ENCODE data around the gene ARL2.
"Not testable (repeated sequence)": the region's sequence is repeated elsewhere in the genome, so short reads cannot be mapped to it uniquely, and the experiment has no call there.

The ARL2 gene

DNA sequence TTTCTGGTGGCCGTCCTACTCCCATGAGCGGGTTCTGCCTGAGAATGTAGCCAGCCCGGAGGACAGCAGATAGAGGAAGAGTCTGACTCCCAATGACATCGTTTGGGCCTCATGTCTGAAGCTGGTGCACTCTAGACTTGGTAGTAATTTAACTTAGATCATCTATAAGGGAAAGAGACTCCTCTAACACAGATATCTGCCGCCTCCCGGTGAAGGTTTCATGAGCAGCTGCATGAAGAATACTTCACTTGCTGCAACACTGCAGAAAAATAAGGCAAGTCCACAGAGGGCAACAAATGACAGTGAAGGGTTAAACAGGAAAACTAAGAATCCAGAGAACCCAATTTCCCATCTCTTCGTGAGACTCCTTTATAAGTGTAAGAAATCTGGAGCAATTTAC lies 5.9 kb upstream of the ARL2 start:
- no peak for DNase-seq (ENCODE audit: low spot score)

GRCh38 chr11:65008873-65009272 lies 5.1 kb upstream of the ARL2 start:
- DNase-seq (ENCODE audit: low spot score), result no peak

- DNase-seq (ENCODE audit: low spot score), result peak; percentile 76
Observed at GRCh38 chr11:65013130-65013887, 651 bp upstream of the ARL2 start.

DNA sequence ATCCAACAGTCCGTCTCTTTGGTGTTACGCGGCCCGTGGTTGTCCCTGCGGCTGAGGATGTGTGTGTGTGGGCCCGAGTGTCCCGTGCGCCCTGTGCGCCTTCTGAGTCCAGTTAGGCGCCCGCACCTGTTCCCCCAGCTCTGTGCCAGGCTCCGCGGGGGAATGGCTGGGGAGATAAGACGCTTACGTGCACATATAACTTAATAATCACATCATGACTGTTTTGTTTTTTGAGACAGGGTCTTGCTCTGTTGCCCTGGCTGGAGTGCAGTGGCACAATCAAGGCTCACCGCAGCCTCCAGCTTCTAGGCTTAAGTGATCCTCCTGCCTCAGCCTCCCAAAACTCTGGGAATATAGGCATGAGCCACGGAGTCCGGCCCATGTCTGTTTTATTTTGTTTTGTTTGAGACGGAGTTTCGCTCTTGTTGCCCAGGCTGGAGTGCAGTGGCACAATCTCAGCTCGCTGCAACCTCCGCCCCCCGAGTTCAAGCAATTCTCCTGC lies 817 bp downstream of the ARL2 start:
- DNase-seq (ENCODE audit: low spot score), result no peak

GRCh38 chr11:65016705-65017104 lies 2.7 kb downstream of the ARL2 start:
- DNase-seq (ENCODE audit: low spot score), result no peak

DNA sequence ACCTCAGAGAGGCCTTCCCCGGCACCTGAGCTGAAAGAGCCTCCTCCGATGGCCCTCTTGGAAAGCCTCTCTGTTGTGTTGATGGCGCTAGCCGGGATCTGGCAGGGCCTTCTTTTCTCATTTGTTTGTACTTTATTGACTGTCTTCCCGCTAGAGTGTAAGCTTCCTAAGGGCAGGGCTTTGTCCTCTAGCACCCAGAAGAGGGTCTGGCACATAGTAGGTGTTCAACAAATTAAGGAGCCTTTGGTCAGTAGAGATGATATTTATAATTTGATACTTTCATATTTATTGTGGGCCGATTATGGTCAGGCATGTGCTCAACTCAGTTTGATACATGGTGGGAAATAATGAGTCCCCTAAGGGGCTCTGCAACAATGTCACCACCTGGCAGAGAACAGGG lies 4.0 kb downstream of the ARL2 start:
- no peak for DNase-seq (ENCODE audit: low spot score)

DNA sequence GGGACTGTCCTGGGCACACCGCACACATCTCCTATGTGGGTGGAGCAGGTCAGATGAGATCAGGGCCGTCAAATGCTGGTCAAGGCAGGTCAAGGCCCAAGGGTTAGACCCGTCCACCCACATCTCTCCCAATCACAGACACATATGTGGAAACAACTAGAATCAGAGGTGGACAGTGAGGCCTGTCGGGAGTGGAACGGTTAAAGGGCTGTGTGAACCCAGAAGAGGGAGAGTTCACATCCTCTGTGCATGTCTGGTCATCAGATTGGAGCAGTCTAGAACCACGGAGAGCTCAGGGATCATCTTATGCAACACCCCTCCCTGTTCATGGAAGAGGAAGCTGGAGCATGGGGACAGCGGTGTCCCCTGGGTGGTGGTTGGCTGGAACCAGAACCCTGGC lies 5.9 kb downstream of the ARL2 start:
- no peak for DNase-seq (ENCODE audit: low spot score)

- DNase-seq (ENCODE audit: low spot score), result no peak
Observed at GRCh38 chr11:65021003-65021402, 7.0 kb downstream of the ARL2 start.

GRCh38 chr11:65021509-65021908 lies 7.5 kb downstream of the ARL2 start:
- DNase-seq (ENCODE audit: low spot score), result no peak

DNA sequence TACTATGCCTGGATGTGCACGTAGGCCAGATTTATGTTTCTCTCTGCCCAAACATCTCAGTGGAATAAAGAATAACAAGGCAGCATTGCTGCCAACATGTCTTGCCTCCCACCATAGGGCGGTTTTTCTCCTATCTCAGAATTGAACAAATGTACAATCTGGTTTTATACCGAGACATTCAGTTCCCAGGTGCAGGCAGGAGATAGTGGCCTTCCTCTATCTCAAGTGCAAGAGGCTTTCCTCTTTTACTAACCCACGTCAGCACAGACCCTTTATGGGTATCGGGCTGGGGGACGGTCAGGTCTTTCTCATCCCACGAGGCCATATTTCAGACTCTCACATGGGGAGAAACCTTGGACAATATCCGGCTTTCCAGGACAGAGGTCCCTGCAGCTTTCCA lies 9.5 kb downstream of the ARL2 start:
- DNase-seq (ENCODE audit: low spot score), result not testable (repeated sequence)

DNA sequence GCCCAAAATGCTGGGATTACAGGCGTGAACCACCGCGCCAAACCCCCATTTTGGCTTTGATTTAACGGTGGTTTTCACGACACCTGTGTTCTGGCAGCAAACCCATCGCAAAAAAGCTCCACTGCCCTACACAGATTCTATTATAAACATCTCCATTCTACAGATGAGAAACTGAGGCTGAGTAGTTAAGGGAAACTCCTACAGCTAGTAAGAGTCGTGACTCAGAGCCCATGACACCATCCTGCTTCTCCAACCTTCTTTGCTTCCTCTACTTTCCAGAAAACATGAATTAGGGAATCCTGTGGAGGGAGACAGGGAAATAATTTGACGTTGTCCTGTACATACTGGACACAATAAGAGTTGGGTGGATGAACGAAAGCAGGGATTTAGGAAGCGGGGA lies 12.8 kb downstream of the ARL2 start:
- DNase-seq (ENCODE audit: low spot score), result no peak

- peak; percentile 97 for DNase-seq (ENCODE audit: low spot score)
Observed at GRCh38 chr11:65027213-65028067, 13.5 kb downstream of the ARL2 start, which contains the start of gene SNX15. Gene SNX15, plus strand, starts transcription at chr11:65027439. Its CDS starts 99 bp downstream, at chr11:65027538.

GRCh38 chr11:65032216-65032615 lies 18.3 kb downstream of the ARL2 start:
- no peak for DNase-seq (ENCODE audit: low spot score)

DNA sequence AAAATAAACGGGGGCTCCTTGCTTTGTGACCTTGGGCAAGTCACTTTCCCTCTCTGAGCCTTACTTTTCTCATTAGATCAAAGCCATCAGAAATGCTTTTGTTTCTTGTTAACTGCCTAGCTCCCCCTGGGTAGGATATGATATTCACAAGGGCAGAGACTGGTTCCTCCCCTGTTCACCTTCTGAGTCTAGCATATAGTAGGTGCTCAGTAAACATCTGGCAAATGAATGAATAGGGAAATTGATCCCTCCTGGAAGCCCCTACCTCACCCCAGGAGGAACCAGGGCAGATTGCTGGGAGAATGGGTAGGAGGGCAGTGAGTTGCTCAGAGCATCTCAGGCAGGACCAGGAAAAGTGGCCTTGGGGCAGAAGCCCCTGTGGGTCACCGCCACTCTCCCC lies 20.5 kb downstream of the ARL2 start:
- no peak for DNase-seq (ENCODE audit: low spot score)

- DNase-seq (ENCODE audit: low spot score), result no peak
Observed at GRCh38 chr11:65035579-65035978, 21.6 kb downstream of the ARL2 start.

- DNase-seq (ENCODE audit: low spot score), result no peak
Observed at GRCh38 chr11:65036931-65037330, 23.0 kb downstream of the ARL2 start.

DNA sequence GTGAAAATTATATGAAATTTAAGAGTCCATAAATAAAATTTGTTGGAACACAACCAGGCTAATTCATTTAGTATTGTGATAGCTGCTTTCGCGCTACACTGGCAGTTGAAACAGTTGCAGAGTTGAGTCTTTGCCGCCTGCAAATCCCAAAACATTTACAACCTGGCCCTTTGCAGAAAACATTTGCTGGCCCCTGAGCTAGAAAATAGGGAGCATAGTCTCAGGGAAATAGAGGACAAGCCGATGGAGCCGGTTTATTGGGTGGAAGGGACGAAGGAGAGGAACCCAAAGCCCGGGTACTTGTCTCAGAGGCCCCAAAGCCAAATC lies 26.5 kb downstream of the ARL2 start:
- DNase-seq (ENCODE audit: low spot score), result no peak

DNA sequence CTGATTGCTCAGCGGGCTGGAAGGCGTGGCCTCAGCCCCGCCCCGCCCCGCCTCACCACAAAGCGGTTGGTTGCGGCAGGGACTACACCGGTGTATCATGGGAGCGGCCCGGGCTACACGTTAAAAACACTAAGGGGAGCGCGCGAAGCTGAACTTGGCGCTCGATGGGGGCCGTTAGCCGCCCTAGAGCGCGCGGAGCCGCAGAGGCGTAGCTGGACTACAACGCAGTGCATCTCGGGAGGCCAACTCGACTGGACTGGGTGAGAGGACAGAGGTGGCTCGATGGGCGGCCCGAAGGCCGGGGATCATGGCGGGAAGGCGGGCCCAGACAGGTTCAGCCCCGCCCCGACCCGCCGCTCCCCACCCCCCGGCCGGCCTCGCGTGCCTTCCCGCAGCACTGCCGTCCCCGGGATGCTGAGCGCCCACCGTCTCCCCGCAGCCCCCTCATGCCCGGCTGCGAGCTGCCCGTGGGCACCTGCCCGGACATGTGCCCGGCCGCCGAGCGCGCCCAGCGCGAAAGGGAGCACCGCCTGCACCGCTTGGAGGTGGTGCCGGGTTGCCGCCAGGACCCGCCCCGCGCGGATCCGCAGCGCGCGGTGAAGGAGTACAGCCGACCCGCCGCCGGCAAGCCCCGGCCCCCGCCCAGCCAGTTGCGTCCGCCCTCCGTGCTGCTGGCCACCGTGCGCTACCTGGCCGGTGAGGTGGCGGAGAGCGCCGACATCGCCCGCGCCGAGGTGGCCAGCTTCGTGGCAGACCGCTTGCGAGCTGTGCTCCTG lies 27.1 kb downstream of the ARL2 start, which contains the start of gene SAC3D1:
Gene SAC3D1 (plus strand): TSS at position 364 of the 776 bp plus-strand sequence. CDS start 83 bp downstream, at position 447.
- peak; percentile 75 for DNase-seq (ENCODE audit: low spot score)

DNA sequence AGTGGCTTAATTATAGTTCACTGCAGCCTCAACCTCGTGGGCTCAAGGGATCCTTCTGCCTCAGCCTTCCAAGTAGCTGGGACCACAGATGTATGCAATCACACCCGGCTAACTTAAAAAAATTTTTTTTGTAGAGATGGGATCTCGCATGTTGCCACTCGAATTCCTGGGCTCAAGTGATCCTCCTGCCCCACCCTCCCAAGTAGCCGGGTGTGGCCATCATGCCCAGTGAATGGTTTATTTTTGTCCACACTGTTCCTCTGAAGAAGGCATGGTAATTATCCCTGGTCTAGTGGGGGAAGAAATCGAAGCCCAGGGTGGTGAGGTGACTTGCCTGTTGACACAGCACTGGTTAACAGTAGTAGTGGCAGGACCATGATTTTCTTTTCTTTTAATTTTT lies 28.9 kb downstream of the ARL2 start:
- DNase-seq (ENCODE audit: low spot score), result no peak

- no peak for DNase-seq (ENCODE audit: low spot score)
Observed at GRCh38 chr11:65043881-65044501, 30.0 kb downstream of the ARL2 start.

- DNase-seq (ENCODE audit: low spot score), result no peak
Observed at GRCh38 chr11:65045061-65045460, 31.1 kb downstream of the ARL2 start.

- DNase-seq (ENCODE audit: low spot score), result no peak
Observed at GRCh38 chr11:65045728-65046127, 31.8 kb downstream of the ARL2 start.

Data from kidney capillary endothelial cell (primary cell).